ENCODE results near the gene SQSTM1. TPM values are rescaled to one million over a fixed set of nuclear protein-coding genes. Genes with fewer than 3 reads are reported as not detected.

The SQSTM1 gene
- total RNA-seq, 1 experiment from 2014 or later = 341 TPM

GRCh38 chr5:179814090-179814489 is 6.6 kb upstream of the SQSTM1 start:
- Histone ChIP-seq H4K20me1 (ENCODE audit: low read length) (no peaks in the 10 kb centered on the region), H3K36me3 (ENCODE audit: low read depth, low read length) (no peaks in the 10 kb centered on the region), H3F3A (ENCODE audit: low read length, unreplicated experiment) (no peaks in the 10 kb centered on the region), H3K4me3 (ENCODE audit: low read length) (no peak overlapping the region), H2AFZ (ENCODE audit: low read length) (no peak overlapping the region), H3K9me2 (replicated peaks; ENCODE audit: low read length) (no peaks in the 10 kb centered on the region), H3K27ac (ENCODE audit: low read length) (no peak overlapping the region), H3K27me3 (ENCODE audit: low read length) (no peaks in the 10 kb centered on the region), H3K4me2 (ENCODE audit: low read length) (no peak overlapping the region), H3K9ac (ENCODE audit: low read length) (no peak overlapping the region), H3K4me1 (ENCODE audit: insufficient read depth, low read length) (peaks cover 11% of the 10 kb centered on the region), H3K9me3 (ENCODE audit: low read length) (no peaks in the 10 kb centered on the region), H3K79me2 (ENCODE audit: low read length) (no peaks in the 10 kb centered on the region)
- ATAC-seq (no peak), DNase-seq (no peak)
- CTCF ChIA-PET = no interaction called here
- TF ChIP-seq CTCF (conservative IDR thresholded peaks at IDR 0.05; ENCODE audit: low read depth, low read length) = no peak
- no peak for TF ChIP-seq EZH2phosphoT487 (IDR thresholded peaks at IDR 0.05; ENCODE audit: borderline replicate concordance, low read length)
- no peak for TF ChIP-seq EZH2 (IDR thresholded peaks at IDR 0.05; ENCODE audit: low read length, unreplicated experiment)
- BruUV-seq (replicated peaks) = no TSS peak
- POLR2A ChIA-PET (ENCODE audit: unreplicated experiment) = no interaction called here
- intact Hi-C loops (cut with micrococcal nuclease) = no loop called here

GRCh38 chr5:179815491-179816249 is 5.0 kb upstream of the SQSTM1 start:
- no peak overlapping the region for H3K4me3 ChIP-seq (ENCODE audit: low read length)
- no peaks in the 10 kb centered on the region for H3K36me3 ChIP-seq (ENCODE audit: low read depth, low read length)
- no peak overlapping the region for H3K9ac ChIP-seq (ENCODE audit: low read length)
- H3K79me2 ChIP-seq (ENCODE audit: low read length) = peaks cover 5% of the 10 kb centered on the region; the same call in 1 of the 2 replicates
- ATAC-seq (no peak), DNase-seq (no peak)
- CTCF ChIA-PET = no interaction called here
- no peaks in the 10 kb centered on the region for H3K9me3 ChIP-seq (ENCODE audit: low read length)
- no peak overlapping the region for H2AFZ ChIP-seq (ENCODE audit: low read length)
- peaks cover 26% of the 10 kb centered on the region for H3K4me1 ChIP-seq (ENCODE audit: insufficient read depth, low read length)
- no TSS peak for BruUV-seq (replicated peaks)
- no peaks in the 10 kb centered on the region for H3F3A ChIP-seq (ENCODE audit: low read length, unreplicated experiment)
- TF ChIP-seq EZH2 (IDR thresholded peaks at IDR 0.05; ENCODE audit: low read length, unreplicated experiment) (no peak), CTCF (conservative IDR thresholded peaks at IDR 0.05; ENCODE audit: low read depth, low read length) (no peak), EZH2phosphoT487 (IDR thresholded peaks at IDR 0.05; ENCODE audit: borderline replicate concordance, low read length) (no peak)
- H3K27me3 ChIP-seq (ENCODE audit: low read length) = no peaks in the 10 kb centered on the region
- intact Hi-C loops (cut with micrococcal nuclease) = no loop called here
- H3K27ac ChIP-seq (ENCODE audit: low read length) = no peak overlapping the region
- POLR2A ChIA-PET (ENCODE audit: unreplicated experiment) = interaction anchor here (0.6 kb wide), 1 partner anchor 91 kb away, joined by 4 read pairs; no protein-coding TSS in a partner anchor
- no peak overlapping the region for H3K4me2 ChIP-seq (ENCODE audit: low read length)
- H4K20me1 ChIP-seq (ENCODE audit: low read length) = no peaks in the 10 kb centered on the region
- no peaks in the 10 kb centered on the region for H3K9me2 ChIP-seq (replicated peaks; ENCODE audit: low read length)

GRCh38 chr5:179816401-179816795 is 4.3 kb upstream of the SQSTM1 start:
- no peaks in the 10 kb centered on the region for H3K27me3 ChIP-seq (ENCODE audit: low read length)
- no peak for DNase-seq
- ChIA-PET CTCF (no interaction called here), POLR2A (ENCODE audit: unreplicated experiment) (no interaction called here)
- H3K79me2 ChIP-seq (ENCODE audit: low read length) = peaks cover 12% of the 10 kb centered on the region
- BruUV-seq (replicated peaks) = no TSS peak
- H3K9ac ChIP-seq (ENCODE audit: low read length) = no peak overlapping the region
- no peaks in the 10 kb centered on the region for H3F3A ChIP-seq (ENCODE audit: low read length, unreplicated experiment)
- no peak overlapping the region for H2AFZ ChIP-seq (ENCODE audit: low read length)
- no peaks in the 10 kb centered on the region for H3K36me3 ChIP-seq (ENCODE audit: low read depth, low read length)
- no peak overlapping the region for H3K4me3 ChIP-seq (ENCODE audit: low read length)
- H4K20me1 ChIP-seq (ENCODE audit: low read length) = peaks cover 5% of the 10 kb centered on the region
- TF ChIP-seq CTCF (conservative IDR thresholded peaks at IDR 0.05; ENCODE audit: low read depth, low read length) (no peak), EZH2phosphoT487 (IDR thresholded peaks at IDR 0.05; ENCODE audit: borderline replicate concordance, low read length) (no peak), EZH2 (IDR thresholded peaks at IDR 0.05; ENCODE audit: low read length, unreplicated experiment) (no peak)
- H3K4me2 ChIP-seq (ENCODE audit: low read length) = no peak overlapping the region
- H3K9me2 ChIP-seq (replicated peaks; ENCODE audit: low read length) = no peaks in the 10 kb centered on the region
- H3K9me3 ChIP-seq (ENCODE audit: low read length) = no peaks in the 10 kb centered on the region
- intact Hi-C loops (cut with micrococcal nuclease) = no loop called here
- peaks cover 26% of the 10 kb centered on the region for H3K4me1 ChIP-seq (ENCODE audit: insufficient read depth, low read length)
- no peak overlapping the region for H3K27ac ChIP-seq (ENCODE audit: low read length)
- no peak for ATAC-seq

Data from PC-3 (cell line).